ENCODE results near the gene ATP1B3.
"Not testable (repeated sequence)": the region's sequence is repeated elsewhere in the genome, so short reads cannot be mapped to it uniquely, and the experiment has no call there.

ATP1B3 gene

DNA sequence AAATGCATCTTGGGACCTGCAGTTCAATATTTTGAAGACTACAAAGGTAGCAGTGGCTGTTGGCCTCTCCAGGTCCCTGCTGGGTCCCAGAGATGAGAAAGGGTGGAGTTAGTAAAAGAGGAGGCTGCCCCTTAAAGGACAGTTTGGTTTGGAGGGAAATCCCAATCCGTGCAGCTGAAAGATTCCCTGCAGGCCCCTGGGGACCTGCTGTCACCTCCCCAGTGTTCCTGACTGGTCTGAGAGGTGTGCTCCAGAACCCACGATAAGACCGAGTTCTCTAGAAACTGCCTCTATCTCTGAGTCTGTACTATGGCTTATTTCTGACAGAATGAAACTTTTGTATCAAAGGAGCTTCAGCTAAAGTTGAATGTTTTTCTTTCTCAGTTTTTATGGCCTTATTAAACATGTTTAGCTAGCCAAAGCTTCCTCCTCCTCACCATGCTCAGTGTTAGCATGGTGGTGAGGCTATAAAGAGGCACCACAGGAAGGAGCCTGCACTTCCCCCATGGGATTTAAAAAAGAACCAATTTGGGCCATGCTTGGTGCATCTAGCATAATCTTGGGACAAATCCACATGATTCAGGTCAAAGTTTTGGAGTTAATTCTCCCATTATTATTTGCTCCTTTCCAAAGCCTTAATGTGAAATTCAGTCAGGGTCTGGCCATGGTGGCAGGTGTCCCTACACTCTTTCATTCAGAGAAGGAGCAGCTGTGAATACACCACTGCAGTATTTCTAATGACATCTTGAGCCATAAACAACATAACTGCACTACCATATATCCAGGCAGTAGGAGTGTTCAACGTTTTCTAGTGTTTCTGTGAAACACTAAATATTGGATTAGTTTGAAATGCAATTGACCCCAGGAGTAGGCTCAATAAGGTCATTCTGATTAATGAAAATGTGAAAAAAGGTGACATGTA, 74.4 kb downstream of the ATP1B3 start:
- 96% methylated on average over 4 of the region's 4 CpGs for WGBS
- H3K4me1 ChIP-seq (ENCODE audit: insufficient read depth, low read length) = no peaks in the 10 kb centered on the region

DNA sequence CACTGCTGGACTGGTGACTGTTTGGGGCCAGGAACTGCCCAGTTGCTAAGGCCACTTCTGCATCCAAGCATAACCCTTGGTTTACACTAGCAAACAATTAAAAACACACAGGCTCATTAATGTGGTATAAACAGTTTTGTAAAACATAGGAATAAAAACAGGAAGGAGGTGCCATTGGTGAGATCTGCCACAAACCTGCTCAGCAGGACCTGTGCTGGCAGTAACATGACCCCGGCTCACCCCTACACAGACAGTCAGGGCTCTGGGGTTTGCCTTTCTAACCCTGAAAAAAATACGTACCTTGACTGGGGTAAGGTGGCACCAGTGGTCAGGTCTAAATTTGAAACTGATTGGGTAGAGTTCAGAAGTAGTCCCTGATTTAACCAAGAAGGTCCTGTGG, 76.2 kb downstream of the ATP1B3 start:
- Histone ChIP-seq H3K27ac (ENCODE audit: low read depth, low read length) (no peak overlapping the region), H3K4me1 (ENCODE audit: insufficient read depth, low read length) (no peaks in the 10 kb centered on the region), H3K9ac (ENCODE audit: low read depth, low read length) (no peak overlapping the region), H3K36me3 (ENCODE audit: insufficient read depth, low read length) (peaks cover 33% of the 10 kb centered on the region), H3K4me3 (ENCODE audit: low read length) (no peak overlapping the region), H3K9me3 (ENCODE audit: insufficient read depth, low read depth, low read length) (no peaks in the 10 kb centered on the region), H3K27me3 (ENCODE audit: insufficient read depth, low read length) (no peaks in the 10 kb centered on the region)
- 90% methylated on average over 2 of the region's 2 CpGs for WGBS

More for the DNA sequence above, 74.4 kb downstream of the ATP1B3 start:
- Histone ChIP-seq H3K9me3 (ENCODE audit: insufficient read depth, low read depth, low read length) (no peaks in the 10 kb centered on the region), H3K27ac (ENCODE audit: low read depth, low read length) (no peak overlapping the region), H3K4me3 (ENCODE audit: low read length) (no peak overlapping the region), H3K9ac (ENCODE audit: low read depth, low read length) (no peak overlapping the region), H3K27me3 (ENCODE audit: insufficient read depth, low read length) (no peaks in the 10 kb centered on the region), H3K36me3 (ENCODE audit: insufficient read depth, low read length) (peaks cover 23% of the 10 kb centered on the region)

DNA sequence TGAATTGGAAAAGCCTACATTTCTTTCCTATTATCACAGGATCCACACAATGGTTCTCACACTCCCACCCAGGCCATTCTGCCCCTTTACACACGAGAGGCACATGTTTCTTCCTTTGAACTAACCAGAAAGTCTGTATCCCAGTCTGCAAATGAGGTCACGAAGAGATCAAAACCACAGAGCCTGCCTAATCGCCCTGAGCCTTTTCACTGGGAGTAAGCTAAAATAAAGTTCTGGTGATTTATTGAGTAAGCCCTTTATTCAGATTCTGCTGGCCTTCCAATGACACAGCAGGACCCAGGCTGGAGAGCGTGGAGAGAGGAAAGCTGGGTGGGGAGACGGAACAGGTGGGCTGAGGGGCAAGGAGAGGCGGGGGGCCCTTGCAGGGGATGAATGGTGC, 78.7 kb downstream of the ATP1B3 start:
- H3K4me1 ChIP-seq (ENCODE audit: insufficient read depth, low read length) = peaks cover 3% of the 10 kb centered on the region; the same call in 1 of the 2 replicates
- no peaks in the 10 kb centered on the region for H3K27me3 ChIP-seq (ENCODE audit: insufficient read depth, low read length)
- no peak overlapping the region for H3K4me3 ChIP-seq (ENCODE audit: low read length)
- H3K27ac ChIP-seq (ENCODE audit: low read depth, low read length) = no peak overlapping the region
- H3K9ac ChIP-seq (ENCODE audit: low read depth, low read length) = no peak overlapping the region
- 89% methylated on average over 6 of the region's 6 CpGs for WGBS
- no peaks in the 10 kb centered on the region for H3K9me3 ChIP-seq (ENCODE audit: insufficient read depth, low read depth, low read length)
- H3K36me3 ChIP-seq (ENCODE audit: insufficient read depth, low read length) = peaks cover 58% of the 10 kb centered on the region

DNA sequence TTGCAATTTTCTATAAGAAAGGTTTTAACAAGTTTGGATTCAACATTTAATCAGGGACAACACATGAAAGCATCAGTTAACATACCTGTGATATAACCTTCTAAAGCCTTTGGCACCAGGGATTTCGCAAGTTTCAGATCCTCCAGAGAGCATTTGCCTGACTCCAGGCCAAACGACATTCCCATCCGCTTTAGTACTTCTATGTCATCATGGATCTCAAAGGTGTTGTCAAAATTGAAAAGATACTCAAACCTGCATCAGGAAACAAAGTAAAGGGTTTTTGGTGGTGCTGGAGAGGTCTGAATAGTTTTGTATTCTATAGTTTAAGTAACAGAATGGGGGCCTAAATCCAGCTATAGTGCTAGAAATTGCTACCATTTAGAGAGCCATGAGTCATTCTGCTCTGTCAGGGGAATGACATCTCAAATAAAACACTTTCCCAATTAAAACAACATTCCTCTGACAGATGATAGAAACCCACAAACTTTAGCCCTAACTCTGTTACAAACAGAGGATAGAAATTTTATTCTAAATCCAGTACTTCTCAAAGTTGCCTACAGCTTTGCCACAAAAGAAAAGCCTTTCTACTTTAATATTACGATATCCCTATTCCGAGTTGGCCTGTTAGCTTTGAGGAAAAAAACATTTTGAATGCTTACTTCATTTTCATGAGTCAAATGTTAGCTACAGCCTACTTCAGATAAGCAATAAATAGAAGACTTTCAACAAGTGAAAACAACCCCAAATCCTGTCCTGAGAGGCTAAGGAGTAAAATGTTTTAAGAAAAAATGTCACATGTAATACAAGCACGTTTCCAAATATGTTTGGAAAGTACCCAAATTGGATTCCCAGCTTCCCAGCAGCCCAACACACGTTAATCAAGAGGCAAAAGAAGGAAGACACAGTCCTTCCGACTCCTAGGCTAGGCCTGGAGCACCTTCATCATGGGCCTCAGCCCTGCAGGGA, 83.4 kb downstream of the ATP1B3 start:
- peak overlapping the region; percentile 54; the same call in 1 of the 2 replicates for H3K27ac ChIP-seq (ENCODE audit: low read depth, low read length)
- WGBS = 94% methylated on average over 8 of the region's 8 CpGs

DNA sequence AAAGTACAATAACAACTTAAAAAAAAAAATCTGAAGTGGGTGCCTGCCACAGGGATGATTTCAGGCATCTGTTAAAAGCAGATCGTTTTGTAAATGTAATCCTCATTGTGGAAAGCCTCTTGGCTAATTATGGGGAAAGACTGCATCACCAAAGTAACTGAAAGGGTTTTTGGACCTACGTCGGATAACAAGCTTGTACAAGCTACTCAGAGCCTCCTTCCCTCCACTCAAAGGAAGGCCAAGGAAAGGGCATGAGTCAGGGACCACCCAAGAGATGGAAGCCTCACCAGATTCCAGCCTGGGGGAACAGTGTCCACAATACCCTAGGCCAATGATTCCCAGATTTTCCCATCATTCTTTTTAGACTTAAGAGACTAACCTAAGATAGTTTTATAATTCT, 84.3 kb downstream of the ATP1B3 start:
- H3K4me3 ChIP-seq (ENCODE audit: low read length) = no peak overlapping the region
- H3K4me1 ChIP-seq (ENCODE audit: insufficient read depth, low read length) = peaks cover 5% of the 10 kb centered on the region; the same call in 1 of the 2 replicates
- no peak overlapping the region; the same call in 1 of the 2 replicates for H3K27ac ChIP-seq (ENCODE audit: low read depth, low read length)
- H3K9me3 ChIP-seq (ENCODE audit: insufficient read depth, low read depth, low read length) = no peaks in the 10 kb centered on the region
- 83% methylated on average over 3 of the region's 3 CpGs for WGBS
- no peaks in the 10 kb centered on the region for H3K27me3 ChIP-seq (ENCODE audit: insufficient read depth, low read length)
- H3K36me3 ChIP-seq (ENCODE audit: insufficient read depth, low read length) = peaks cover 74% of the 10 kb centered on the region
- no peak overlapping the region for H3K9ac ChIP-seq (ENCODE audit: low read depth, low read length)

More for the DNA sequence above, 83.4 kb downstream of the ATP1B3 start:
- no peaks in the 10 kb centered on the region for H3K9me3 ChIP-seq (ENCODE audit: insufficient read depth, low read depth, low read length)
- H3K4me3 ChIP-seq (ENCODE audit: low read length) = no peak overlapping the region
- H3K9ac ChIP-seq (ENCODE audit: low read depth, low read length) = no peak overlapping the region
- peaks cover 5% of the 10 kb centered on the region; the same call in 1 of the 2 replicates for H3K4me1 ChIP-seq (ENCODE audit: insufficient read depth, low read length)
- peaks cover 70% of the 10 kb centered on the region for H3K36me3 ChIP-seq (ENCODE audit: insufficient read depth, low read length)
- H3K27me3 ChIP-seq (ENCODE audit: insufficient read depth, low read length) = no peaks in the 10 kb centered on the region

GRCh38 chr3:141963301-141963700, 86.9 kb downstream of the ATP1B3 start:
- H3K27ac ChIP-seq (ENCODE audit: low read depth, low read length) = no peak overlapping the region
- H3K4me1 ChIP-seq (ENCODE audit: insufficient read depth, low read length) = peaks cover 5% of the 10 kb centered on the region; the same call in 1 of the 2 replicates
- no peak overlapping the region for H3K9ac ChIP-seq (ENCODE audit: low read depth, low read length)
- H3K36me3 ChIP-seq (ENCODE audit: insufficient read depth, low read length) = peaks cover 70% of the 10 kb centered on the region
- WGBS = 98% methylated on average over 4 of the region's 4 CpGs
- H3K9me3 ChIP-seq (ENCODE audit: insufficient read depth, low read depth, low read length) = no peaks in the 10 kb centered on the region
- H3K4me3 ChIP-seq (ENCODE audit: low read length) = no peak overlapping the region
- no peaks in the 10 kb centered on the region for H3K27me3 ChIP-seq (ENCODE audit: insufficient read depth, low read length)

GRCh38 chr3:141965471-141965870, 89.0 kb downstream of the ATP1B3 start:
- peaks cover 61% of the 10 kb centered on the region for H3K36me3 ChIP-seq (ENCODE audit: insufficient read depth, low read length)
- H3K4me1 ChIP-seq (ENCODE audit: insufficient read depth, low read length) = no peaks in the 10 kb centered on the region; the same call in 1 of the 2 replicates
- H3K27me3 ChIP-seq (ENCODE audit: insufficient read depth, low read length) = no peaks in the 10 kb centered on the region
- H3K27ac ChIP-seq (ENCODE audit: low read depth, low read length) = no peak overlapping the region
- WGBS = no CpG with 5 or more reads among the region's 1 CpG
- H3K9me3 ChIP-seq (ENCODE audit: insufficient read depth, low read depth, low read length) = no peaks in the 10 kb centered on the region
- no peak overlapping the region for H3K9ac ChIP-seq (ENCODE audit: low read depth, low read length)
- H3K4me3 ChIP-seq (ENCODE audit: low read length) = no peak overlapping the region

GRCh38 chr3:141969711-141970110, 93.3 kb downstream of the ATP1B3 start:
- H3K36me3 ChIP-seq (ENCODE audit: insufficient read depth, low read length) = peaks cover 63% of the 10 kb centered on the region
- H3K27me3 ChIP-seq (ENCODE audit: insufficient read depth, low read length) = no peaks in the 10 kb centered on the region
- H3K9me3 ChIP-seq (ENCODE audit: insufficient read depth, low read depth, low read length) = no peaks in the 10 kb centered on the region
- H3K4me1 ChIP-seq (ENCODE audit: insufficient read depth, low read length) = no peaks in the 10 kb centered on the region
- WGBS = 95% methylated on average over 6 of the region's 6 CpGs
- no peak overlapping the region for H3K4me3 ChIP-seq (ENCODE audit: low read length)
- no peak overlapping the region for H3K27ac ChIP-seq (ENCODE audit: low read depth, low read length)
- H3K9ac ChIP-seq (ENCODE audit: low read depth, low read length) = no peak overlapping the region

DNA sequence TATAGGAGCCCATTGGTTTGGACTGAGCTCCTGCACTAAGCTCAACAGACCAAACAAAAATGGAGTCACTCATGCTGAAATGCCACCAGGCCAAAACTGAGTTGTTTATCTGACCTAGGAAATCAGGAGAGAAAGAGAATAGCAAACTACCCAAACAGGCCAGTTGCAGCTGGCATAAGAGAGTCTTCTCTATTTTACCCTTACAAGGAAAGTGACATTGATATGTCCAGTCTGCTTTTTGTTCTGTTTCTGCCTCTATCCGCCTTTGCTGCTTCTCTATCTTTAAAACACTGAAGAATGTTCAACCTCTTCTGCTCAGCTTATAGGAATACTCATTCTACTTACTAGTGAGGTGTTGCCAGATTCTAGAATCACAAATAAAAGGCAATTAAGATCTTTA, 95.1 kb downstream of the ATP1B3 start:
- Histone ChIP-seq H3K36me3 (ENCODE audit: insufficient read depth, low read length) (peaks cover 65% of the 10 kb centered on the region), H3K4me1 (ENCODE audit: insufficient read depth, low read length) (no peaks in the 10 kb centered on the region), H3K27me3 (ENCODE audit: insufficient read depth, low read length) (no peaks in the 10 kb centered on the region), H3K27ac (ENCODE audit: low read depth, low read length) (no peak overlapping the region), H3K9ac (ENCODE audit: low read depth, low read length) (no peak overlapping the region), H3K9me3 (ENCODE audit: insufficient read depth, low read depth, low read length) (no peaks in the 10 kb centered on the region), H3K4me3 (ENCODE audit: low read length) (no peak overlapping the region)
- WGBS = 100% methylated on average over 1 of the region's 1 CpG

GRCh38 chr3:141972399-141972798, 96.0 kb downstream of the ATP1B3 start:
- no peak overlapping the region for H3K27ac ChIP-seq (ENCODE audit: low read depth, low read length)
- no peak overlapping the region for H3K4me3 ChIP-seq (ENCODE audit: low read length)
- no peaks in the 10 kb centered on the region for H3K9me3 ChIP-seq (ENCODE audit: insufficient read depth, low read depth, low read length)
- H3K9ac ChIP-seq (ENCODE audit: low read depth, low read length) = no peak overlapping the region
- H3K4me1 ChIP-seq (ENCODE audit: insufficient read depth, low read length) = no peaks in the 10 kb centered on the region
- H3K36me3 ChIP-seq (ENCODE audit: insufficient read depth, low read length) = peaks cover 67% of the 10 kb centered on the region
- WGBS = 95% methylated on average over 2 of the region's 2 CpGs
- H3K27me3 ChIP-seq (ENCODE audit: insufficient read depth, low read length) = no peaks in the 10 kb centered on the region

GRCh38 chr3:141974777-141975176, 98.3 kb downstream of the ATP1B3 start:
- peaks cover 67% of the 10 kb centered on the region for H3K36me3 ChIP-seq (ENCODE audit: insufficient read depth, low read length)
- not testable (repeated sequence) for H3K27ac ChIP-seq (ENCODE audit: low read depth, low read length); H3K9me3 ChIP-seq (ENCODE audit: insufficient read depth, low read depth, low read length); H3K4me1 ChIP-seq (ENCODE audit: insufficient read depth, low read length); H3K9ac ChIP-seq (ENCODE audit: low read depth, low read length); H3K27me3 ChIP-seq (ENCODE audit: insufficient read depth, low read length); H3K4me3 ChIP-seq (ENCODE audit: low read length)
- WGBS = 96% methylated on average over 8 of the region's 8 CpGs
